Ishikawa (cell line): ENCODE data around the gene ETNK1.

ENCODE experiments used
- CREB1 ChIP-seq: IDR thresholded peaks from 2 replicates; pipeline ENCODE4 v1.6.1; 2012; ENCODE audit warnings: low read depth
- EGR1 ChIP-seq: IDR thresholded peaks from 2 replicates; pipeline ENCODE4 v1.6.1; 2012
- NFIC ChIP-seq: IDR thresholded peaks from 2 replicates; pipeline ENCODE4 v1.6.1; 2012
- RAD21 ChIP-seq: IDR thresholded peaks from 2 replicates; pipeline ENCODE4 v1.6.1; 2012; ENCODE audit warnings: low read depth
- TAF1 ChIP-seq: IDR thresholded peaks from 2 replicates; pipeline ENCODE4 v1.6.1; 2012; ENCODE audit warnings: low read depth, mild to moderate bottlenecking
- YY1 ChIP-seq: IDR thresholded peaks from 2 replicates; pipeline ENCODE4 v1.6.1; 2012; ENCODE audit warnings: low read depth

DNA sequence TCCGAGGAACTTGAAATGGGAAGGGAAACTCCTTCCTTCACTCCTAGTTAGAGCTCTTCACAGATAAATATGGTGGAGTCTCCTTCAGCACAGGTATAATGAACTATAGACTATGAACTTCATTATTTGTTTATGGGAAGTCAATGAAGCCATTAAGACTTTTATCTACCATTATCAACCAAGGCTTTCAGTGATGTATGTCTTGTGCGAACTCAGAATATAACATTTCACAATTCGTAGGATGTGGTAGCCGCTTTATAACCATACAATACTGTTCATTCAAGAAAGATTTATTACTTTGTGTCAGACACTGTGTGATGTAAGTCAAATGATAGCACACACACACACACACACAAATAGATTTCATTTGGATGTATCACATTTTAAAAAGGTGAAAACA is 24.8 kb upstream of the ETNK1 start:
- TF ChIP-seq CREB1 = no peak
- TF ChIP-seq YY1 = no peak
- TF ChIP-seq TAF1 = no peak
- TF ChIP-seq NFIC = no peak
- TF ChIP-seq RAD21 = no peak
- TF ChIP-seq EGR1 = no peak
